GM21825 (cell line): ENCODE results near the gene DHCR24.

Experiments used
- ATAC-seq: cut with Tn5 transposase; IDR thresholded peaks from one replicate; pipeline ENCODE4 v1.9.1; 2021; ENCODE audit warnings: mild to moderate bottlenecking, moderate library complexity; ENCODE audit not compliant: unreplicated experiment

Gene DHCR24

DNA sequence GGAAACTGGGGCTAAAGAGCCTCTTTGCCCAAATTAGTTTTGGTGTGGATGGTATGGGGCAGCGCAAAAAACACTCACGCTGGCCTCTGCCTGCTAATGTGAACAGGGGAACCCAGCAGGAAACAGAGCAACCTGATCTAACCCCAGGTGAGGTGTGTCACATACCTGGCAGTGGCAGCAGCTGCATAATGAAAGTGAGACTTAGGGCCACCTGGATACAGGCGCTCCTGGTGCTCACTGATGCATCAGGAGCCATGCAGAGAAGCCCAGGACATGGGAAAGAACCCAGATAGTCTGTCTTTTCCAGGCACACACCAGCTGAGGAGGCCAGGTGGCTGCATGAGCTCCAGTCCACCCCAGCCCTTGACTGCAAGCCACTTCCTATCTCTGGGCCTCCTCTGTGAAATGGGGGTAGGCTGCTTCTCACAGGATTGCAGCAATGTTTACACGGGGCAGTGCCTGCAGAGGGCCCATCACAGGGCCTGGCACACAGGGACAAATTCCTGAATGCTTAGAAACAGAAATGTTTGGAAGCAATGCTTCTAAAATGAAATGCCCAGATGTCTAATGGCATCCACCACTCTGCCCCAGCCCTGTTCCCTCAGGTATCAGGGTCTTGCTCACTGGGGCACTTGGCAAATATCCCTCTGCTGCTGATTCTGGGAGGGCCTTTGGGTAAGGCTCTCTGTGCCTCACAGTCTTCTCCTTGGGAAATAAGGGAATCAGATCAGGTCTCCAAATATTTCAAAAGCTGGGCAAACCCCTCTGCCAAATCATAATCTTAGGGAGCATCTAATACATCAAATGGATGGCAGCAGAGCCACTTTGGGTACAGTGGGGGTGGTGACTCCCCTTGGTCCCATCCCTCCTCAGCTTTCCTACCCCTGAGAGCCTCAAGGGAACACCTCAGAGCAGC lies 19.9 kb downstream of the DHCR24 start:
- no peak for ATAC-seq

DNA sequence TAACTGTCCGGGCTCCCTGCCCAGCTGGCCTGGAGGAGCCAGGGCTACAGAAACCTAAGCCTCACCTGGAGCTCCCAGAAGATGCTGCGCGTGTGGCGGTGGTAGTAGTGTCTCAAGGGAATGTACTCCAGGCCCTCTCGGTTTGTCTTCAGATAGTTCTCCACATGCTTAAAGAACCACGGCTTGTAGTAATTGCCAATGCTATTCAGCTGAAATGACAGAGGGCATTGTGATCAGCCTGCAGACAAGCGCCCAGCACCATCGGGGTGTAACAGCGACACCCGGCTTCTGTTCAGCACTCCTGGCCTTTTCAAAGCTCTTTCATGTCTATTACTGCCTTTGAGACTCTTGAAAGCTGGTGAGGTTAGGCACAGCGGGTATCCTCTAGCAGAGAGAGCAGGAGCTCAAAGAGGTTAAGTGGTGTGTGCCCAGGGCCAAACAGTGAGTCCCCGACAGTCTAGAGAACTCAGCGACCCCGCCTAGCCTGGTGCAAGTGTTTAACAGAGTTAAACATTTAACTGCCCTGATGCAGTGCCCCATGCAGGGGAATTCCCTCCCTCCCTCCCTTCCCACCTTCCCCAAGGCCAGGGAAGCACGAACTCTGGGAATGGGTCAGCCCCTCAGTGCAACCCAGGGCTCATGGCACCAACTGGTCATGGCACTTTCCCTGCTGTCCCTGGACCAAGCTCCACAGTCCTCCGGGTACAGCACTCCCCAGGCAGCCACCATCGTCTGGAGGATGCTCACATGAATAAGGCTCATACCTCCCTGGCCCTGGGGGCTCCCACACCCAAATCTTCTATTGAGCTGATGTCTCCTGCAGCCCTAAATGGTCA lies 21.5 kb downstream of the DHCR24 start:
- no peak for ATAC-seq

DNA sequence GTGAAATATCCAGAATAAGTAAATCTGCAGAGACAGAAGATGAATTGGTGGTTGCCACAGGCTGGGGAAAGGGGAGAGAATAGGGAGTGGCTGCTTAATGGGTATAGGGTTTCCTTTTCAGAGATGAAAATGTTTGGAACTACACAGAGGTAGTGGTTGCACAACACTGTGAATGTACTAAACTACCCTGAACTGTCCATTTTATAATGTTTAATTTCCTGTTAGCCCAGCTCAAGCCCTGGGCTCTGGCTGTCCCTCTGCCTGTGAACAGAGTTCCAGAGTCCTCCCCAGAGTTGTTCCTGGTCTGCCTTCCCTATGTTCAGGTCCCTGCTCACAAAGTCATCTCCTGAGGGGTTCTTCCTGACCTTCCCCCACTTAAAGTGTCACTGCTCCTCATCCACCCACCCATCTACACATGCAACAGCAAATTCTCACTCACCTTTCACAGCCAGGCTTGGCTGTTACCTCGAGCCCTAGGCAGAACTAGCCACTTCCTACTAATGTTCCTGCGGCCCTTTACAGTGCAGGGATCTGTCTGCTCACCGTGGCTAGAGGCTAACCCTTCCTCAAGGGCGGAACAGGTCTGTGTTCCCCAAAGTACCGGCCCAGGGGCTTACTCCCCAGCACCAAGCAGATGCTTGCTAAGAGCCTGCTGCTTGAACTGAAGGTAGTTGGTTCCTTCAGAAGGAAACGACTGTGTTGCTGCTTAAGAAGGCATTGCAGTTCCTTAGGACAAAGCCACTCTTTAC lies 22.4 kb downstream of the DHCR24 start:
- no peak for ATAC-seq

DNA sequence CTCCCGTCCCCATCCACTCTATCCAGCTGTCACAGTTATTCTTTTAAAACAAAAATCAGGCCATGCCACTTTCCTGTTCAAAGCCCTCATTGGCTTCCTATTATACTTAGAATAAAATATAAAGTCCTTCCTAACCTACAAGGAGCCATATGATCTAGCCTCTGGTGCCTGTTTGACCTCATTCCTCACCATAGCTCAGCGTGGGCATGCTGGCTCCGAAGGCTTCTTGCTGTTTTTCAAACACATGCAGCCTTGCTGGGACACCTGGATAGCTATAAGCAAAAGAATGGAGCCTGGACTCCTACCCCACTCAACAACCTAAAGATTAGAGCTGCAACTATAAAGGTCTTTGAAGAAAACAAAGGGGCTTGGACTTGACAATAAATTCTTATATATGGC lies 23.7 kb downstream of the DHCR24 start:
- no peak for ATAC-seq

DNA sequence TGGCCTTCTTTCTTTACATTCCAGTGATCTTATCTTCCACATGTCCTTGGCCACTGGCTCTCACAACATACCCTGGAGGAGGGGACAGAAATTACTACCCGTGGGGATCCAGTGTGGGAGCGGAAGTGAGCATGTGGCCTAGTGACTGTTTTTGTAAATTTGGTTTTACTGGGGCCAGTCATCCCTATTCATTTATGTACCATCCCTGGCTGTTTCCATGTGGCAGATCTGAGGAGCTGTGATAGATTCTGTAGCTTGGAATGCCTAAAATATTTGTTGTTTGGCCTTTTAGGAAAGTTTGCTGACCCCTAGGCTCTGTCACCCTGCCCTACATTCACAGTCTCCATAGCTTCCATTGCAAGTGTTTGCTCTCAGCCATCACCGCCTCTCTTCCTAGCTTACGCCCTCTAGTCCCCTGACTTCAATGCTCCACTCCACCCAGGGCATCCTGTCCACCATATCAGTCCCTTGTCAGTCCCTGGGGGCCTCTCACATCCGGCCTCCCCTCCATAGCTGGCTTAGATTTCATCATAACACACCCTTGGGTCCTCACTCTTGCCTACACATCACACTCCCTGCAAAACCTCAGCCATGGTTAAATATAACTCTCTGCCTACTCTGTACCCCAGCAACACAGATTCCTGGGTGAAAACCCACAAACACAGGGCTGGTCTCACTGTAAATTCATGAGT lies 25.8 kb downstream of the DHCR24 start:
- ATAC-seq = no peak

DNA sequence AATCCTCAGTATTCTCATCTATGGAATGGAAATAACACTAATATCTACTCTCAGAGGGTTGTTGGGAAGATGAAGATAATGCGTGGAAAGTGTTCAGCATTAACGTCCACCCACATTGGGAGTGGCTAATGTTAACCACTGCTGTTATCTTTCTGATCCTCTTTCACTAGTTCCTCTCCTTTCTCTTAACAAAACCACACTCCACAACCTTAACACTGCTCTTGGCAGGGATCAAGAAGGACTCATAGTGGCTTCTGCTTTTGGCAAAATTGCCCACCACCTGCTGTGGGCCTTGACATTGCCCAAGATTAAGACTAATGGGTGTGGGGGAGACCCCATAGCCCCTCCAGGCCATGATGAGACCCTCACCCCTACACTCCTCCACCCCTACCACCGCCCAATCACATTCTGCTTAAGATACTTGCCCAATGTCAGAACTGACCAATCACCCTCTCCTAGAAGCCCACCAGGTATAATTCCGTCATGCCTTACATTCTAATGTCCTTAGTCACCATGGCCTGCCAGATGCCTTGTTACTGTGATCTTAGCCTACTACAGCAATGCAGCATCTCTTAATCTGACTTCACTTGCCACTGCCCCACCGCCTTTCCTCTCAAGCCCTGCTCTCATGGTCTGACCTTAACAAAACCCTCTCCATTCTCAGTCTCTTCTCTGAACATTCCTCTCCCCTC lies 27.1 kb downstream of the DHCR24 start:
- ATAC-seq = no peak

DNA sequence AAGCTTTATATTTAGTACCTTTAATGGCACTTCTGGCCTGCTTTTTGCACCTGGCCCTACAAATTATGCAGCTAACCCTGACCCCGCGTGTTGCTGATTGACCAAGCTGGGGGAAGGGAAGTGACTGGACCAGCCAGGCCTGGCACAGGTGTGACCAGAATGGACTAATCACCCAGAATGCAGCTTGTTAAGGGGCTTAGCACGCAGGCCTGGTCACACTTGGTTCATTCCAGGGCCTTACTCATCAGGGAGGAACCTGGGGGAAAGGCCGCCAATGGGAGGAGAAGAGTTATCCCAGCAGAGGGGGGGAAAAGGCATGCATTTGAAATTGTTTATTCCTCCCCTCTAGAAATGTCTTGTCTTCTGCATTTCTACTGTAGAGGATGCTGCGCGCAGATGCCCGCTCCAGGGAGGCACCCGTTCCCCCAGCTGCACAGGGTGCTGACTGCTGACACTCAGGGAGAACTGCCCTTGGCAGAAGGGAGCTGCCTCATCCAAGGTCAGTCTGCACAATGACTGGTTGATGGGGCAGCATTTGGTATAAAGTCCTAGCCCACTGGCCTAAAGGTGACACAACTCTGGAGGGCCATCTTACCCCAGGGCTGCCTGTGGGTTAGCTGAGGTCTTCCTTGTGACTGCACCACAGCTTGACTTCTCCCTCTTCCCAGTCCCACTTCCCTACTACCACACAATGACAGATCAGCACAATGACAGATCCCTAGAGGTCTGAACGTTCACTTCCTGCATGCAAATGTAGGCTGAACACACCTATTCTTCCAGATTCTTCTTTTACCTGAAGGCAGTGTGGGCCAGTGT lies 29.0 kb downstream of the DHCR24 start:
- no peak for ATAC-seq

DNA sequence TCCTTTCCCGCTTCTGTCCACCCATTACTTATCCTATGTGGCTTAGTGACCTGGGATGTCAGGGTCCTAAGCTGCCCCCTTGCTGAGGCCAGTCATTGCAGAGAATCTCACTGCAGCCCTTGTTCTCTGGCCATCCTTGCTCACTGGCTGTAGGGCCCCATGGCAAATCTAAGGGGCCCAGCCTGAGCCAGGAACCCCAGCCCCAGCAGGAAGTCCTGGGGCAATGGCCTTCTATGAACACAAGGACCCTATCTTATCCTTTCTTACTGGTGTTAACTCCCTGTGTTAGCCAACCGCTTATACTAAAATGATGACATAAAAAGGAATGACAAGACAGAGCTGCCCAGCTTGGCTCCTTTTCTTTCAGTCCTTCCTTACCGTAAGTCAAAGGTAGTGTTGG lies 29.9 kb downstream of the DHCR24 start:
- ATAC-seq = no peak

DNA sequence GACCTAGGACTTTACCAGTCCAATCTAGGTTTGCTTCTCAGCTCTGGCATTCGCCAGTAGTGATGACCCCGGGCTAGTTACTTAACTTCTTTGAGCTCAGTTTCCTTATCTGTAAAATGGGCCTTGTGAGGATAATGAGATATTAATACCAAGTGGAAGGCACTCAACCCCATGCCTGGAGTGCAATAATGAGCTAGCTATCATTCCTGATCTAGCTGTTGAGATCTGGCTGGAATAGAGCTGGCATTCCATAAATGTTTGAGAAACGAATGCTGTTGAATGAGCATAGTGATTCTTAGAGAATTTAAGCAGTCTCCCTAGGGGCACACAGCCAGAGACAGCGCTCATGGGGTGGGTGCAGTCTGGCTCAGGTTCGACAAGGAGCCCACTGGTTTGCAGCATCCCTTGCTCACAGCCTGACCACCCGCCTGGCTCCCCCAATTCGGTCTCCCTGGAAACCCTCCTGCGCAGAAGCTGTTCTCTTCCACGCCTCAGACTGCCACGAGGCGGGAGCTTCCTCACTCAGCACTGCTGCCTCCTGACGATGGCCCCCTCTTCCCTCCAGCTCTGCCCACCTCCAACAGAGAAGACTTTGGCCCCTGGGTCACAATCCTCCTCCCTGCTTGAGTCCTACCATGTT lies 32.5 kb downstream of the DHCR24 start:
- no peak for ATAC-seq

DNA sequence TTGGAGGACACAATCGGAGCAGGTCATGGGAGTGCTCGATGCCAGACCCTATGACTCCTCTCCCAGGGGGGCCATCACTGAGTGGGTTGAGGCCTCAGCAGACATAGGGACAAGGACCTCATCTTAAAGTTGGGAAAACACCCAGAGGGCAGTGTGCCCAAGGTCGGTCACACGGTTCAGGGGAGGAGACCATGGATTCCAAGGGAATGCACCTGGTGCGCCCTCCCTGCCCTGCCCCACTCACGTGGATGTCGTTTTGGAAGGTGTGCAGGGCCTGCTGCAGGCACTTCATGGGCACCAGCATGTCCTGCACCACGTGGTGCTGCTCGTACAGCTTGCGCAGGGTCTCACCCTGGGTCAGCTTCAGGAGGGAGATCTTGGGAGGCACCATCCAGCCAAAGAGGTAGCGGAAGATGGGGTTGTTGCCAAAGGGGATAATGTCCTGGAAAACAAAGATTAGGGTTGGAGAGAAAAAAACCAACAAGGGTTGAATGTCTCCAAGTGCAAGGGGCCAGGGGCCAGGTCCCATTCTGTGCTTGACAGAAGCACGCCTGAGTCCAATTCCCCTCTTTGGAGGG lies 33.1 kb downstream of the DHCR24 start:
- ATAC-seq = no peak

DNA sequence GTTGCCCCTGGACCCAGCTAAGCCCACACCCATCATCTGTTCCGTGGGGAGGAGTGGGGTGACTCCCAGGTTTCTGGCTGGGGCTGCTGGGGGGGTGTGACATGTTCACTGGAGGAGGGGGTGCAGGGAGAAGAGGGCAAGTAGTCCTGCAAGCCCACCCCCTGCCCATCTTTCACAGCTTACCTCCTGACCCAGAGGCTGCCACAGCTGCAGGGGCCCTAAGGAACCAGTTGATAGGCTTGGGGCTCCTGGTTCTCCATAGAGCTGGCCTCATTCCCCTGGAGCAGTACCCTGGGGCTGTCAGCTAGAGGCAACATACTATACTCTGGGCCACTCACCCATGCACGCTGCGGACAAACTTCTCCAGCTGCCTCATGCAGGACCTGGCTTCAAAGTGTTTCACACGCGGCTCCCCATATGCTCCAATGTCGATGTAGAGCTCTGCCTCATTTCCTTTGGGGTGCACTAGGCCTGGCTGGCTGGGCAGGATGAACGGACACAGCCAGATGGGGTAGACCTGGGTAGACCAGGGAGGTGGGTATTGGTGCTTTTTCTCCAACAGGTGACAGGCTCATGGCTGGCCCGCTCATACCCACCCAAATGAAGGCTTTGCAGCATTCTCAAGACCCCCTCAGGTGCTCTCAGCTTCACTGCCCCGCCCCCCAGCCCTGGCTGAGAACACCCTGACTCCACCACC lies 33.8 kb downstream of the DHCR24 start:
- ATAC-seq = no peak

DNA sequence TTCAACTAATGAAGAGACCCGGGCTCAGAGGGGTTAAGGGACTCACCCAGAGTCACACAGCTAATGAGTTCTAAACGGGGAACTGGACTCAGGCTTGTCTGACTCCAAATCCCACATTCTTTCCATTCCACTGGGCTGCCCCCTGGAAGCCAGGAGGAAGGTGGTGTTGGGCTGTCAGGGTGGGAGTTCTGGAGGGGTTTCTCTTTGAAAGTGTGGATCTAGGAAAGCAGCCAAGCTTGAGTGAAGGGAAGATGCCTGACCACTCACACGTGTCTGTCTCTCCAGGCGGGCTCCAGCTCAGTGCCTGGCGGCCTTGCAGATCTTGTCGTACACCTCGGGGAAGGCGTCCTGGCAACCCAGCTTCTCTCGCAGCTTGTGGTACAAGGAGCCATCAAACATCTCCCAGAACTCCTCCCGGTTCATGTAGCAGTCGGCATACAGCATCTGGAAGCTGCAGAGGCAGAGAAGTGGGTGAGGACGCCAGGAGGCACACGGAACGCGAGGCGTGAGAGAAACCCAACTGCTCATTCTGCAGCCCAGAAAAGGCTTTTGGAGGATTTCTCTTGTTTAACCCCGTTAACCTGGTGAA lies 35.0 kb downstream of the DHCR24 start:
- ATAC-seq = no peak

DNA sequence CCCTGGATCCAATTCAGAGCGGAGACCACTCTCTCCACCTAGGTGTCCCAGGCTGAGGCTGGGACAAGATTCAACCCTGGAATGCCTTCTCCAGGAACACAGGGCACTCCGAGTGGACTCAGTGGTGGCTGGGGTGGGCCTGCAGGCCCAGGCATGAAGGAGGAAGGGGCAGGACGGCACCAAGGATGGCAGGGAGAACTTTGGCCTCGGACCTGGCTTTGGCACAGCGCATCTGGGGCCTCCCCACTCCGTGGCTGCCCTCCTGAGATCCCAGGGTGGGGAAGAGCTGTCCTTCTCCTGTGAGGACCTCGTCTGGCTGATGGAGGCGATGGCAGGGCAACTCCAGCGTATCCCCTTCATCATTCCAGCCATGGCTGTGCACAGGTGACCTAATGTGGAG lies 35.6 kb downstream of the DHCR24 start:
- ATAC-seq = no peak

DNA sequence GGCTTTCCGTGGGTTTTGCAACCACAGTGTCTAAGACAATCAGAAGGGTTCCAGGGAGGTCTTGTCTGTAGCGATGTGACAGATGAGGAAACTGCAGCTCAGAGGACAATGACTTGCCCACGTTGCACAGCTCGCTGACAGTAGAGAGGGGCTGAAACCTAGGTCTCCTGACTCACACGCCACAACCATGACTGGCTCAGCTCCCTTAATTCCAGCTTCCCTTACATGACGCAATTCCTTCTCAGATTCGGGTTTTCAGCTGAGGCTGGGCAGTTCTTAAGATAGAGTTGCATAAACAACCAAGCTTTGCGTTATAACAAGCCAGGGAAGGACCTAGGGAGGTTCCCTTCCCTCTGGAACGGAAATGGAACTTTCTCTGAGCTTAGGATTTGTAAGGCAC lies 36.3 kb downstream of the DHCR24 start:
- no peak for ATAC-seq

DNA sequence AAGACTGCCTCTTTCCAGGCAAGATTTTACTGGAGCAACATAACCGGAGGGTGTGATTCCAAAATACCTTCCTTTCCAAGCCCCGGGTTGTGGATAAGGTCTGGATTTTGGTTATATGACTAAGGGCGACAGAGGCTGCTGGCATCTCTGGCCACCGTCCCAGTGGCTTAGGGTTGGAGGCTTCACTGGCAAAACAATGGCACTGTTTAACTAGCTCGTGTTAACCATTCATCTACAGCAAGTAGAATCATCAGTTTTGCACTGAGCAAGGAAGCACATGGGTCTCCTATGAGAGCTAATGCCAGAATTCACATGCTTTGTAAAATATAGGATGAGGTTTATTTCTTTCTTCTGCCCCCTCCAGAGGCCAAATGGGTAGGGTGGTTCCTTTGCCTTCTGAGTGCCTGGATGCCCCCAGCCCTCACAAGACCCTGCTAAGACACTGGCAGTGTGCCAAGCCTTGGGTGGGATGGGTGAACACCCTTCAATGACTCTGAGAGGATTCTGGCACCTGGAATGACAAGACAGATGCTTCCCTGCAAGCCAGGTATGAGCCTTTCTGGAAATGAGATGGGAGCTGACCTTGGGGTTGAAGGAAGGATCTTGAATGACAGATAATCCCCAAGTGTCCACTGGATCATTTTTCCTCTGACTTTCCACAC lies 36.8 kb downstream of the DHCR24 start:
- no peak for ATAC-seq

DNA sequence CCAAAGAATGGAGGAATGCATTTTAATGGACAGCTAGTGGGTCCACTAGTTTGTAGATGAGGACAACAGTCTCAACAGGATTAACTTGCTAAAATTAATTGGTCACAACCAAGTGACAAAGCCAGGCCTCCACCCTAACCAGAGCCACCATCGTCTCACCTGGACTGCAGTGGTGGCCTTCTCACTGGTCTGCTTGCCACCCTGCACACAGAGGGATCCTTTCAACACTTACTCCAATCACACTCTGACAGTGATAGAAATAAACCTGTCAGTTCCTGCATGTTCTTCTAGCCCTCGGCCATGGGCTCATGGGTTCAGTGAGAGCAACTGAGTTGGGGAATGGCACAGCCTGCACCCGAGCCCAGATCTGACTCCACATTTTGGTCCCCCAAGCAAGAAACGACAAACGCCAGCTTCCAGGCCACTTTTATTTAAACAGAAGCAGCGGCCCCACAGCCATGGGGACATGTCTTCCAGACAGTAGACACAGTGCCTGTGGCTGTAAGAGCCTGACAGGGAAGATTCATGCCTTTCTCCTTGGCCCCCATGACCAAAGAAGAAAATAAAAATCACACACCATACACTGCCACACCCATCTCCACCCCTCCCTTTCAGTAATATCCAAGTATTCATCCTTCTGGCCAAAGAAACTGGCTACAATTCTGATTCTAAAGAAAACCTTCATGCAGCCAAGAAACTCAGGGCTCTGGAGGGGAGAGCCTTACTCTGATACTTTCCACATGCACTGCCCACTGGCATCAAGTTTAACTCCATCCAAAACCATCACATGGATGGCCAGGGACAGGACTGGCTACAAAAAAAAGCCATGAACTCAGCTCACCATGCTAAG lies 37.6 kb downstream of the DHCR24 start:
- no peak for ATAC-seq
